C1 segment of cervical spinal cord (tissue), 14 donors: ENCODE measurements around the gene TFRC.
A peak's percentile ranks its signal among the peaks of the same experiment; 100 is the strongest.
"Not testable (repeated sequence)": the region's sequence is repeated elsewhere in the genome, so short reads cannot be mapped to it uniquely, and the experiment has no call there.

ENCODE experiments used
- DNase-seq, 14 donors: peaks; one replicate each; lab custom pipeline; 2025; lab: John Stamatoyannopoulos, UW

Gene TFRC

GRCh38 chr3:196081834-196082618 lies at the start of gene TFRC:
Gene TFRC, minus strand, starts transcription at chr3:196082090. Its CDS starts 4,991 bp downstream, at chr3:196077099.
- DNase-seq: peak; percentile 34 to 95 (median 89)

GRCh38 chr3:196128172-196128843 lies 46.4 kb upstream of the TFRC start:
- DNase-seq: no peak

GRCh38 chr3:196127308-196128040 lies 45.6 kb upstream of the TFRC start:
- DNase-seq: no peak

- DNase-seq: no peak
These were observed 42.7 kb upstream of the TFRC start for GRCh38 chr3:196124608-196125007.

- no peak for DNase-seq
These were observed 40.8 kb upstream of the TFRC start for GRCh38 chr3:196122688-196123046.

GRCh38 chr3:196122021-196122687 lies 40.3 kb upstream of the TFRC start:
- DNase-seq: no peak

- no peak for DNase-seq
These were observed 39.2 kb upstream of the TFRC start for GRCh38 chr3:196121066-196121465.

GRCh38 chr3:196120291-196120951 lies 38.5 kb upstream of the TFRC start:
- DNase-seq: peak in 3 of 14 donors; percentile 2 to 23 (median 2)

- DNase-seq: peak in 1 of 14 donors; percentile 3
These were observed 35.9 kb upstream of the TFRC start for GRCh38 chr3:196117809-196118208.

GRCh38 chr3:196115678-196116083 lies 33.8 kb upstream of the TFRC start:
- no peak for DNase-seq

GRCh38 chr3:196111939-196112386 lies 30.1 kb upstream of the TFRC start:
- DNase-seq: no peak

GRCh38 chr3:196108075-196108743 lies 26.3 kb upstream of the TFRC start:
- no peak for DNase-seq

GRCh38 chr3:196104707-196105106 lies 22.8 kb upstream of the TFRC start:
- not testable (repeated sequence) for DNase-seq

- DNase-seq: not testable (repeated sequence)
These were observed 16.6 kb upstream of the TFRC start for GRCh38 chr3:196098365-196098980.

- no peak for DNase-seq
These were observed 15.7 kb upstream of the TFRC start for GRCh38 chr3:196097373-196098154.

GRCh38 chr3:196096382-196096953 lies 14.6 kb upstream of the TFRC start:
- DNase-seq: peak in 10 of 14 donors; percentile 9 to 62 (median 24)

GRCh38 chr3:196093317-196094111 lies 11.6 kb upstream of the TFRC start:
- DNase-seq: peak in 1 of 14 donors; percentile 6

- DNase-seq: no peak
These were observed 6.0 kb upstream of the TFRC start for GRCh38 chr3:196087906-196088305.
